HFFc6 (cell line): ENCODE results near the gene SDCCAG8. TPM values are rescaled to one million over a fixed set of nuclear protein-coding genes. Genes with fewer than 3 reads are reported as not detected.

ENCODE experiments used
- DNase-seq: peaks from one replicate; pipeline ENCODE4 v3.0.0-alpha.2; 2018
- H3K27ac Mint-ChIP-seq: 2 replicates; pipeline ENCODE4 v1.8.0; 2020; ENCODE audit warnings: mild to moderate bottlenecking, mixed read lengths
- H3K27me3 Mint-ChIP-seq: 2 replicates; pipeline ENCODE4 v1.8.0; 2021; ENCODE audit warnings: mild to moderate bottlenecking, moderate library complexity, mixed read lengths; ENCODE audit not compliant: insufficient read depth
- H3K36me3 Mint-ChIP-seq: 2 replicates; pipeline ENCODE4 v1.8.0; 2021; ENCODE audit warnings: low read depth, mixed read lengths
- H3K4me1 Mint-ChIP-seq: 2 replicates; pipeline ENCODE4 v1.8.0; 2020; ENCODE audit warnings: low read depth, mixed read lengths
- H3K4me3 Mint-ChIP-seq: 2 replicates; pipeline ENCODE4 v1.8.0; 2020; ENCODE audit warnings: mild to moderate bottlenecking, moderate library complexity, mixed read lengths
- H3K9me3 Mint-ChIP-seq: 2 replicates; pipeline ENCODE4 v1.8.0; 2020; ENCODE audit warnings: mild to moderate bottlenecking, mixed read lengths
- total RNA-seq, 6 experiments: library from RNA; stranded (reverse); fragmentation: NEBNext Ultra II Directional; extraction: Animal tissue kit (Norgen Biotek cat#: 25700); gene quantifications; 2 replicates in 1 of 6; 3 replicates in 5 of 6; pipeline ENCODE4 v1.2.3, GENCODE V29; 2021
- TF ChIP-seq, protein P1 (sequence below): fragments of 200-600 bp; sonication (generic); IDR thresholded peaks from 2 replicates; pipeline ENCODE4 v1.5.0; 2021; ENCODE audit warnings: antibody characterized with exemption, mild to moderate bottlenecking

The SDCCAG8 gene
- total RNA-seq, 6 experiments from 2014 or later: 22.3 to 31.2 (median 26.1) TPM

DNA sequence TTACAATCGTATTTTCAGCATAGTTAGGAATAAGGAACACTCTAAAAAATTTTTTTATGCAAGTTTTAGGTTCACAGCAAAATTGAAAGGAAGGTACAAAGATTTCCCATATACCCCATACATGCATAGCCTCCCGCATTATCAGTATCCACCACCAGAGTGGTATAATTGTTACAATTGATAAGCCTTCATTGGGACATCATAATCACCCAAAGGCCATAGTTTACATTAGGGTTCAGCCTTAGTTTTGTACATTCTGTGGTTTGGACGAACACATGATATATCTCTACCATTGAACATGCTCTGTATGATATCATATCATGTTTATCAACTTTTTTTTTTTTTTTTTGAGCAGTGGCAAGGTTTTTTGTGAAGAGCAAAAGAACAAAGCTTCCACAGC is 180.0 kb downstream of the SDCCAG8 start:
- Mint-ChIP-seq H3K4me3 (no peak overlapping the region), H3K4me1 (peaks cover 20% of the 10 kb centered on the region), H3K9me3 (no peaks in the 10 kb centered on the region), H3K27me3 (no peaks in the 10 kb centered on the region), H3K27ac (no peak overlapping the region), H3K36me3 (peaks cover 4% of the 10 kb centered on the region)
- no peak for DNase-seq
- TF ChIP-seq, protein P1, sequence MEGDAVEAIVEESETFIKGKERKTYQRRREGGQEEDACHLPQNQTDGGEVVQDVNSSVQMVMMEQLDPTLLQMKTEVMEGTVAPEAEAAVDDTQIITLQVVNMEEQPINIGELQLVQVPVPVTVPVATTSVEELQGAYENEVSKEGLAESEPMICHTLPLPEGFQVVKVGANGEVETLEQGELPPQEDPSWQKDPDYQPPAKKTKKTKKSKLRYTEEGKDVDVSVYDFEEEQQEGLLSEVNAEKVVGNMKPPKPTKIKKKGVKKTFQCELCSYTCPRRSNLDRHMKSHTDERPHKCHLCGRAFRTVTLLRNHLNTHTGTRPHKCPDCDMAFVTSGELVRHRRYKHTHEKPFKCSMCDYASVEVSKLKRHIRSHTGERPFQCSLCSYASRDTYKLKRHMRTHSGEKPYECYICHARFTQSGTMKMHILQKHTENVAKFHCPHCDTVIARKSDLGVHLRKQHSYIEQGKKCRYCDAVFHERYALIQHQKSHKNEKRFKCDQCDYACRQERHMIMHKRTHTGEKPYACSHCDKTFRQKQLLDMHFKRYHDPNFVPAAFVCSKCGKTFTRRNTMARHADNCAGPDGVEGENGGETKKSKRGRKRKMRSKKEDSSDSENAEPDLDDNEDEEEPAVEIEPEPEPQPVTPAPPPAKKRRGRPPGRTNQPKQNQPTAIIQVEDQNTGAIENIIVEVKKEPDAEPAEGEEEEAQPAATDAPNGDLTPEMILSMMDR: peak; percentile 47

DNA sequence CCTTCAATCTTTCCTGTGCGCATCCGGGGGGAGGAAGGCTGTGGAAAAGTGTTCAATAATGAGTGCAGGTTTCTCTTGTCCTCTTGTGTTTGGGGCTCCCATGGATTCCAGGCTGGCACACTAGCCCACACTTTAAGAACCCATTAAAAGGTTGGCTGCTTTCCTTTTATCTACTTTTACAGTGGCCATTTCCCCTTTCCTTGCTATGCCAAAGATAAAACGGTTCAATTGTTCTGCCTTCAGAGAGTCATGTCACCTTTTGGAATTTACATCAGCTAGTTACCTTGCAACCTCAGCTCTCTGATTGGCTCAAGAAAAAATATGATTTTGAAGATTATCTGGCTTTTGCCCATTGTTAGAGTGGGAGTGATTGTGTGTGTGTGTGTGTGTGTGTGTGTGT is 182.3 kb downstream of the SDCCAG8 start:
- DNase-seq: no peak
- no peaks in the 10 kb centered on the region for H3K9me3 Mint-ChIP-seq
- no peak overlapping the region for H3K27ac Mint-ChIP-seq
- no peak overlapping the region for H3K4me3 Mint-ChIP-seq
- peaks cover 20% of the 10 kb centered on the region for H3K4me1 Mint-ChIP-seq
- H3K36me3 Mint-ChIP-seq: peaks cover 4% of the 10 kb centered on the region; the same call in 1 of the 2 replicates
- no peaks in the 10 kb centered on the region for H3K27me3 Mint-ChIP-seq
- TF ChIP-seq, protein P1: no peak

DNA sequence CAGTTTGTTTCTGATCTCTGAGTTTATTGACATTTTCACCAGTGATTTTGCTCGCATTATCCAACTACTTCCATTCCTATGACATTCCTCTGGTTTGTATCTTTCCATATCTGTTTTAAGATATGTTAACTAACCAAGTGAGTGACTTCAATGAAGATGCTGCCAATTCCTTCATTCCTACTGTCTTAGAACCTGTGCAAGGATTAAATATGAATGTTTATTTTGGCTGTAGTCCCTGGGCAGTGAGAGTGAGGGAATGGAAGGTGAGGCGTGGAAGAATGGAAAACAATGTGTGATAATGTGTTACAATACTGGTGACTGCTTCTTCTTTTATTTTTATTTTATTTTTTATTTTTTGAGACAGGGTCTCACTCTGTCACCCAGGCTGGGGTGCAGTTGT is 183.0 kb downstream of the SDCCAG8 start:
- peaks cover 4% of the 10 kb centered on the region; the same call in 1 of the 2 replicates for H3K36me3 Mint-ChIP-seq
- peaks cover 15% of the 10 kb centered on the region for H3K4me1 Mint-ChIP-seq
- no peaks in the 10 kb centered on the region for H3K27me3 Mint-ChIP-seq
- TF ChIP-seq, protein P1: no peak
- no peaks in the 10 kb centered on the region for H3K9me3 Mint-ChIP-seq
- no peak for DNase-seq
- no peak overlapping the region for H3K4me3 Mint-ChIP-seq
- no peak overlapping the region for H3K27ac Mint-ChIP-seq

DNA sequence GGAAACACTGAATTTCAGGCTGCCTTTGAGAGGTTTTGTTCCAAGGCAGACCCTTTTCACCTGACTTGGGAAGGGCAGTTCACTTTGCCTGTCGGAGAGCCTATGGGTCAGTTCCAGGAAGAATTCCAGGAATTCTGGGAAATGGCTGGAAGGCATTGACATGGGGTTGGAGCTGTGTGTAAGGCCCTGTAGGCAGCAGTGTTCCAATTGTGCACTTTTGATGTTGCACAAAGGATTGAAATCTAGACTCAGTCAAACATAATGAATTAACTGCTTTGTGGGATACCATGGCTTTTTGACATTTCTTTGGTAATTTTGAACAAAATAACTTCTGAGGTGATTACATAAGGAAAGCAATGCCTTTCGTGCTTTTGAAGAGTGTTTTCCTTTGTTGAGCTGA is 184.6 kb downstream of the SDCCAG8 start:
- no peak for DNase-seq
- TF ChIP-seq, protein P1: no peak
- Mint-ChIP-seq H3K27ac (no peak overlapping the region), H3K36me3 (peaks cover 4% of the 10 kb centered on the region; the same call in 1 of the 2 replicates), H3K9me3 (no peaks in the 10 kb centered on the region), H3K4me3 (no peak overlapping the region), H3K4me1 (peaks cover 5% of the 10 kb centered on the region), H3K27me3 (no peaks in the 10 kb centered on the region)

DNA sequence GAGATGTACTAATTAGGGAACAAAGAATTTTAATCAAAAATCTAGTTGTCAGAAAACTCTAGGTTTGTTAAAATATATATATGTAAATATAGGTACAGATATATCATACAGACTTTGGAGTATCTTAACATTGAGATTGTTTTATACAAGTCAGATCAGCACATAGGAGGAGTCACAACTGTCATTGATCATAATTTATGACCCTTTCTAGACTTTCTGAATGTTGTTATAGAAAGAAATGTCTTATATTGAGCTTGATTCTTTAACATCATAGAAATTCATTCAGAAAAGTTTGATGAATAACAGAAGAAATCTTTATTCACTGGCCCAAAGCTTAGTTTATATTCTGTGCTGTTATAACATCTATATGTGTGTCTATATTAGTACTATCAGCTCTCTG is 185.8 kb downstream of the SDCCAG8 start:
- no peak for DNase-seq
- H3K36me3 Mint-ChIP-seq: peaks cover 4% of the 10 kb centered on the region; the same call in 1 of the 2 replicates
- H3K27ac Mint-ChIP-seq: no peak overlapping the region
- H3K4me3 Mint-ChIP-seq: no peak overlapping the region
- TF ChIP-seq, protein P1: no peak
- H3K9me3 Mint-ChIP-seq: no peaks in the 10 kb centered on the region
- no peaks in the 10 kb centered on the region for H3K27me3 Mint-ChIP-seq
- peaks cover 5% of the 10 kb centered on the region for H3K4me1 Mint-ChIP-seq

DNA sequence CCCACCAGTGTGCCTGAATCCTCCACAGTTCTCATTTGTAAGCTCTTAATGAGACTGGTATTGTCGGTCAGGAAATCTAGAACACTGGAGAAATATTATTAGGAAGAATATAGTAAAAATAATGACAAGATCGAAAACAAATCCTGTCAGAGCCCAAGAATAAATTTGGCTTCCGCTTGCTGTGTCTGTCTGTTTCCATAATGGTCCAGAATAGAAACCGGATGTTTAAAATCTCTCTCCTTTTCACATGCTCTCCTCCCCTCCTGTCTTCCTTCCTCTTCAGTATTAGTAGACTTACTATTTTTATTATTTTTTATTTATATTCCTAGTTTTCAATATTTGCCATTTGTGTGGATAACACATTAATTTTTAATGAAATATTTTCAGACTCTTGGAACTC is 187.7 kb downstream of the SDCCAG8 start:
- Mint-ChIP-seq H3K27ac (no peak overlapping the region), H3K27me3 (no peaks in the 10 kb centered on the region), H3K9me3 (no peaks in the 10 kb centered on the region), H3K4me3 (no peak overlapping the region), H3K36me3 (no peaks in the 10 kb centered on the region), H3K4me1 (peaks cover 4% of the 10 kb centered on the region)
- DNase-seq: no peak
- TF ChIP-seq, protein P1: no peak
